HG03095 (cell line): Measurements from ENCODE around the gene TTC9B.
"Not testable (repeated sequence)": the region's sequence is repeated elsewhere in the genome, so short reads cannot be mapped to it uniquely, and the experiment has no call there.

ENCODE experiments used
- ATAC-seq: cut with Tn5 transposase; IDR thresholded peaks from one replicate; pipeline ENCODE4 v1.9.1; 2021; ENCODE audit warnings: moderate library complexity; ENCODE audit not compliant: unreplicated experiment

The TTC9B gene

DNA sequence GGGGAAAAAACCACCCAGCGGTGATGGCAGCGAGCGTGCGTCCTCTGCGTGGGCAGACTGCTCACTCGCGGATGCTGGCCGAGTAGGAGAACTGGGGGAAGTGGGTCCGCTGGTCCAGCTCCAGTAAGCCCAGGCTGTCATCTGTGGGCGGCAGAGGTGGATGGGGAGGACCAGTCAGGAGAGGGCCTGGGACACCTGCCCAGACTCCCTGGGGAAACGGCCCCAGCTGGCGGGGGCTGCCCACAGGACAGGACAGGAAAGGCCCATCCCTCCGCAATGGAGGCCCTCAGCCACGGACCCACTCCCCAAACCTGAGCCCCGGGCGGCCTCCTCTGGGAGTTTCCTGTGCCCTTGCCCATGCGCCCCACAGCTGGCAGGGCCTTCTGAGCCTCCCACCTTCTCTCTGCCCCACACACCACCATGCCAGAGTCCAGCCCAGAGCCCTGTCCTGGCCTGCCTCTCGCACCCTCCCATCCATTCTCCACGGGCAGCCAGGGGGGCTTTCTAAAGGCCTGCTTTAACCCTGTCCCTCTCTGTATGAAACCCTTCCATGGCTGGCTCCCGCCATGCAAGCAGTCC is 15.7 kb upstream of the TTC9B start:
- ATAC-seq = no peak

DNA sequence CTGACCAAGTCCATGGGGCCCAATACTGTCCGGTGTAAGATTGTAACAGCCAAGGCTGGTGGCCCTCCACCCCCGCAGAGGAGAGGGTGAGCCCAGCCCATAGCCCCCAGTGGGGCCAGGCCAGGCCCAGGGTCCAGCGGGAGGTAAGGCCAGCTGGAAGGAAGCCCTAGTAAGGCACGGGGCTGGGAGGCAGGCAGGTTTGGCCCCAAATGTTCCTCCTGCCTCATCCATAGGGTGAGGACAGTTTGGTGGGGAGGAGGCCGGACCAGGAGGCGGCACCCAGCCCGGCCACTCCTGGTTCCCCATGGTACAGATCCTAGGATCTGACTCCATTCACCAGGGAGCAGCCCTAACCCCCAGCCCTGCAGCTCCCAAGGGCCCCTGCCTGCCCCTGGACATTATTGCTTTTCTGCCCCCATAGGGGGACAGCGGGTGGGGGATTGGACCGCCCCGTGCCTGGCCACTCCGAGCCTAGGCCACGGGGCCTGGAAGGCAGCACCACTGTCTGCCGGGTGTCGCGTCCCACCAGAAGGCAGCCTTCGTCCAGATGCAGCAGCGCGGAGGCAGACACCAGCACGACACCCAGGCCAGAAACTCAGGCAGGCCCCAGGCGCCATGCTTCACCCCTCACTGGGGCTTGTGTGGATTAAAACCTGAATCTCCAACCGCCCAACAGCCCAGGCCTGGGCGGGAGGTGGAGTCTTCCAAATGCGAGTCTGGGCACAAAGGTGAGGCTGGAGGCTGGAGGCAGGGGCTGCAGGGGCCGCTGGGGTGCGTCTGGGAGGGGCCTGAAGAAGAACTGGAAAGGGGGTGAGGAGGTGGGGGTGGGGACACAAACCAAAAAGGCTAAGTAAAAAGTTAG is 15.0 kb upstream of the TTC9B start:
- no peak for ATAC-seq

DNA sequence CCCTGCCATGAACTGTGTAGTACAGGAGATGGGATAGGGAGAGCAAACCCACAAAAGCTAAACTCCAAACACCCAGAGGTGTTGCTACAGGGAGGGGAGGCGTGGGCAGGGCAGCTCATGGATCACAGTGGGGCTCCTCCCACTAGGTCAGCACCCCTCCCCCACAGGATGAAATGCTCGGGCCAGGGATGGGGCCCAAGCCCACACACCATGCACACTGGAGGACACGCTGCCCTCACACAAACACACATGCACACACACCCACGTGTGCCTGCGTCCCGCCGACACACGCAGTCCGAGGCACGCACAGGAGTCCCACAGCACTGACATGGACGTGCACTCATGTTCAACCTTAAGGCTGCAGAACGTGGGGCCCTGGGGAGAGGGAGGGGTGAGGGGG is 14.3 kb upstream of the TTC9B start:
- no peak for ATAC-seq

- no peak for ATAC-seq
These were observed 13.6 kb upstream of the TTC9B start for GRCh38 chr19:40231544-40232424.

GRCh38 chr19:40231057-40231456 is 12.9 kb upstream of the TTC9B start:
- ATAC-seq = no peak

DNA sequence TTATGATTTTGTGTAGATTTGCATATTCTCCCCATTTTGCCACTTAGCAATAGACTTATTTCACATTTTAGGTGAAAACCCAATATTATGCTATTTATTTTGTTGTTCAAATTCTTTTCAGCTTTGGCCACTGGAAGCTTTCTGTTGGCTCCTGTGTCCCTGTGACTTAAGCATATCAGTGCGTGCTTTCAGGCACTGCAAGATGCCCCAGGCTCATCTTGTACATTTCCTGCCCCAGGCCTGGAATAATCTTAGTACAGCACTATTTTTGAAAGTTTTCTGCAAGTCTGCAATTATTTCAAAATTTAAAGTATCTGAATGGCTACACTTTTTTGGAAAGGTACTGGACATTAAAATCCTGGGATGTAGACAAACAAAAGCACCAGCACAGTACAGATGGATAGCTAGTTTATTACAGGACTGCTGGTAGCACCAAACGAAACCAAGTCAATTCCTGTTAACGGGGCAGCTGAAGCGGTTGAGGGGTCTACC is 11.8 kb upstream of the TTC9B start:
- ATAC-seq = no peak

DNA sequence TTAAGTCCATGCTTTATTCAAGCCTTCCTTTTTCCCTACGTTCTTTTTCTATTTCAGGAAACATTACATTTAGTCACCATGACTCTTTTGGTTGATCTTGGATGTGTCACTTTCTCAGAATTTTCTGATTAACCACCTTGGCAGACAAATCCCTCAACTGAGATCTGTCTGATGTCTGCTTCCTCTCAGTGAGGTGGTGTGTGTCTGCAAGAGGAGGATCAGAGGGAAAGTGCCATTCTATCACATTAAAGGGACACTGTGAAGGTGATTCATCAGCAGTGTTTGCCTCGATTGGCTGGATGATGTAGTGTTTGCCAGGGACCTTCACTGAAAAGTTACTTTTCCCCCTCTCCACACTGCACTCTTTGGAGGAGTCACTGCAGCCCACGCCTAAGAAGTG is 11.3 kb upstream of the TTC9B start:
- ATAC-seq = no peak

- no peak for ATAC-seq
These were observed 10.7 kb upstream of the TTC9B start for GRCh38 chr19:40228863-40229262.

DNA sequence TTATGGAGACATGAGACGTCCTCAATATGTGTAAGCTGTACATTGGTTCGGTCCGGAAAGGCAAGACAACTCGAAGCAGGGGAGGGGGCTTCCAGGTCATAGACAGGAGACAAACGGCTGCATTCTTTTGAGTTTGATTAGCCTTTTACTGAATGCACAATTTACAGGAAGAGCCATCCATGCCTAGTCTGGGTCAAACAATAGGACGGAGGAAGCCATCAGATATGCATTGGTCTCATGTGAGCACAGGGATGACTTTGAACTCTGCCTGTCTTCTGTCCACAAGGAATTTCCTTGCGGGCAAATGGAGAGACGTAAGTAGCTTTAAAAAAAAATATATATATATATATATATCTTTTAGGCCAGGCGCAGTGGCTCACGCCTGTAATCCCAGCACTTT is 10.2 kb upstream of the TTC9B start:
- ATAC-seq = no peak

GRCh38 chr19:40225440-40226305 is 7.5 kb upstream of the TTC9B start:
- no peak for ATAC-seq

DNA sequence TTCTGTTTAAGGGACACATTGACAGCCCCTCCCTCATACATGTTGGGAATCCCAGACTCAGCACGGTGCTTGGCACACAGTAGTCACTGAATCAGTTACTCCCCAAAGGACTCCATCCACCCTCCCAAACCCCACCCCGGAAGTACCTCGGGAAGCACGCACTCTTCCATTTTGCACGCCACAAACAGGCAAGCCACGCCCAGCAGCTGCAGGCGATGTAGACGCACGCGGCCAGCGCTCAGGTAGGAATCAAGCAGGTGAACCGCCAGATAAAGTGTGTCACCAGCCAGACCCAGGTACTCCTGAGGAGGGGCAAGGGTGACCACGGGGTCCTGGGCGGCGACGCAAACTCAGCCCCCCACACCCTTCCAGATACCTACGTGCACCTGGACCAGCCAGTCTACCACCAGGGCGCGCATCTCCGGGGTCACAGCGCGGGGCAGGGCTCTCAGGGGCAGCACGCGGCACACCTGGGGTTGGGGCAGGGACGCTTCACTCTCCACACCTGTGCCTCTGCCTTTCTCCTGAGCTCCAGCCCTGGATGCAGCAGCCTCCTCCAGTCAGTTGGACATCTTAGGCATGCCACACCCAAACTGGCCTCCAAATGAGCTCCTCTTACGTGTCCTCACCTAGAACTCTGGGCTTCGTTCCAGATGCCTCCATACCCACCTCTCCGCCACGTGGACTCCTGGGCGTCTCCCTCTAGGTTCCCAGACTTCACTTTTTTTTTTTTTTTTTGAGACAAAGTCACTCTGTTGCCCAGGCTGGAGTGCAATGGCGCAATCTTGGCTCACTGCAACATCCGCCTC is 6.4 kb upstream of the TTC9B start:
- no peak for ATAC-seq

- no peak for ATAC-seq
These were observed 5.1 kb upstream of the TTC9B start for GRCh38 chr19:40223135-40223822.

- no peak for ATAC-seq
These were observed 3.9 kb upstream of the TTC9B start for GRCh38 chr19:40221858-40222619.

GRCh38 chr19:40220674-40221073 is 2.5 kb upstream of the TTC9B start:
- ATAC-seq = no peak

GRCh38 chr19:40219721-40220276 is 1.6 kb upstream of the TTC9B start:
- no peak for ATAC-seq

- not testable (repeated sequence) for ATAC-seq
These were observed 845 bp upstream of the TTC9B start for GRCh38 chr19:40219029-40219428.

- ATAC-seq = no peak
These were observed 965 bp downstream of the TTC9B start for GRCh38 chr19:40217027-40217810.

GRCh38 chr19:40216777-40217026 is 1.5 kb downstream of the TTC9B start:
- no peak for ATAC-seq
